ENCODE data around the gene INPPL1.

DNA sequence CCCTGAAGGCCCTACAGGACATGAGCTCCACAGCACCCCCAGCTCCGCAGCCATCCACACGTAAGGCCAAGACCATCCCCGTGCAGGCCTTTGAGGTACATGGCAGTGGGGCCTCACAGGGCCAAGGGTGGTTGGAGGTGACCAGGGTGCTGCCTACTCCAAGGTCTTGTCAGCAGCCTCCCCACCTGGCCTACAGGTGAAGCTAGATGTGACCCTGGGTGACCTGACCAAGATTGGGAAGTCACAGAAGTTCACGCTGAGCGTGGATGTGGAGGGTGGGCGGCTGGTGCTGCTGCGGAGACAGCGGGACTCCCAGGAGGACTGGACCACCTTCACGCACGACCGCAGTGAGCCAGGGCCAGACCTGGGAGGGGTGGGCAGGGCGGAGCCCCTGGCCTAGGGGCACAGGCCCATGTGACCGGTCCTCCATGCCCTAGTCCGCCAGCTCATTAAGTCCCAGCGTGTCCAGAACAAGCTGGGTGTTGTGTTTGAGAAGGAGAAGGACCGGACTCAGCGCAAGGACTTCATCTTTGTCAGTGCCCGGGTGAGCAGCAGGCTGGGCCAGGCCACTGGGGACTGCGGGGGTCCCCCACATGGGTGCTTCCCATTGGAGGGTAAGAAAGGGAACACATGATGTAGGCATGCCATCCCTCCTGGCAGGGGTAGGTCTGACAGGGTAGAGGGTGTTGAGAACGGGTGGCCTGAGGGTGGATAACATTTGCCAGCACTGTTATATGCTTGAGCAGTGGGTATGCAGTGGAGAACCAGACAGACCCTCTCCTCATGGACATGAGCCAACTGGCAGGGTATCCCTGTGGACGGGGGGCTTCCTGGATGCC, 5.6 kb downstream of the INPPL1 start:
- TF ChIP-seq, protein P1, sequence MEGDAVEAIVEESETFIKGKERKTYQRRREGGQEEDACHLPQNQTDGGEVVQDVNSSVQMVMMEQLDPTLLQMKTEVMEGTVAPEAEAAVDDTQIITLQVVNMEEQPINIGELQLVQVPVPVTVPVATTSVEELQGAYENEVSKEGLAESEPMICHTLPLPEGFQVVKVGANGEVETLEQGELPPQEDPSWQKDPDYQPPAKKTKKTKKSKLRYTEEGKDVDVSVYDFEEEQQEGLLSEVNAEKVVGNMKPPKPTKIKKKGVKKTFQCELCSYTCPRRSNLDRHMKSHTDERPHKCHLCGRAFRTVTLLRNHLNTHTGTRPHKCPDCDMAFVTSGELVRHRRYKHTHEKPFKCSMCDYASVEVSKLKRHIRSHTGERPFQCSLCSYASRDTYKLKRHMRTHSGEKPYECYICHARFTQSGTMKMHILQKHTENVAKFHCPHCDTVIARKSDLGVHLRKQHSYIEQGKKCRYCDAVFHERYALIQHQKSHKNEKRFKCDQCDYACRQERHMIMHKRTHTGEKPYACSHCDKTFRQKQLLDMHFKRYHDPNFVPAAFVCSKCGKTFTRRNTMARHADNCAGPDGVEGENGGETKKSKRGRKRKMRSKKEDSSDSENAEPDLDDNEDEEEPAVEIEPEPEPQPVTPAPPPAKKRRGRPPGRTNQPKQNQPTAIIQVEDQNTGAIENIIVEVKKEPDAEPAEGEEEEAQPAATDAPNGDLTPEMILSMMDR (IDR thresholded peaks at IDR 0.05; ENCODE audit: extremely low read depth in 1 of 2, insufficient read depth in 1 of 2, low read depth in 1 of 2, low read length in 2 of 2) = no peak
- TF ChIP-seq POLR2A (IDR thresholded peaks at IDR 0.05; ENCODE audit: low read depth, low read length) = no peak
- no peak for TF ChIP-seq EZH2 (IDR thresholded peaks at IDR 0.05; ENCODE audit: borderline replicate concordance, low read depth, low read length, severe bottlenecking)
- TF ChIP-seq POLR2AphosphoS5 (IDR thresholded peaks at IDR 0.05; ENCODE audit: insufficient read depth, low read depth, low read length) = no peak

Measured in endothelial cell of umbilical vein (primary cell).